ENCODE data around the gene KLHL12.
"Not testable (repeated sequence)": the region's sequence is repeated elsewhere in the genome, so short reads cannot be mapped to it uniquely, and the experiment has no call there.

The KLHL12 gene

DNA sequence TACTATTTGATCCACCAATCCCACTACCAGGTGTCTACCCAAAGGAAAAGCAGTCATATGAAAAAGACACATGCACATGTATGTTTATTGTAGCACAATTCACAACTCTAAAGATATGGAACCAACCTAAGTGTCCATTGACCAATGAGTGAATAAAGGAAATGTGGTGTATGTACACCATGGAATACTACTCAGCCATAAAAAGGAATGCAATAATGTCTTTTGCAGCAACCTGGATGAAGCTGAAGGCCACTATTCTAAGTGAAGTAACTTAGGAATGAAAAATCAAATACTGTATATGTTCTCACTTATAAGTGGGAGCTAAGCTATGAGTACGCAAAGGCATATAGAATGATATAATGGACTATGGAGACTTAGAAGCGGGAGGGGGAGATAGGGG, 18.4 kb upstream of the KLHL12 start:
- no peak for DNase-seq

- no peak for DNase-seq
These were observed 17.4 kb upstream of the KLHL12 start for GRCh38 chr1:202944438-202944921.

DNA sequence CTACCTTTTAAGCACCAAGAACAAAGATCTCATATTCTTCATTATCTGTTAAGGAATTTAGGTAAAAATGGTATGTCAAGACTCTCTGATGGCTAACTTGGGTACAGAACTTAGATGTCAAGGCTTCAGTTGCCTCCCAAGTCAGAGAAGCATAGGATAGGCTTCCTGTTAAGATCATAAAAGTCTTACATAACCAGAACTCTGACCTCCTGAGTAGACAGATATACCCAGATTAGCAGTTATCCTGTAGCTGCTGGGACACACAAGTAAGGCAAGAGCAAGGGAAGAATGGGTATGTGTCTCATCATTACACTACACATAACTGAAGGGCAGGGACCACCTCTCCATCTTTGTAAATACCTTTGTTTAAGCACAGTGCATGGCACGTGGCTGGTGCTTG, 15.4 kb upstream of the KLHL12 start:
- DNase-seq, result no peak

DNA sequence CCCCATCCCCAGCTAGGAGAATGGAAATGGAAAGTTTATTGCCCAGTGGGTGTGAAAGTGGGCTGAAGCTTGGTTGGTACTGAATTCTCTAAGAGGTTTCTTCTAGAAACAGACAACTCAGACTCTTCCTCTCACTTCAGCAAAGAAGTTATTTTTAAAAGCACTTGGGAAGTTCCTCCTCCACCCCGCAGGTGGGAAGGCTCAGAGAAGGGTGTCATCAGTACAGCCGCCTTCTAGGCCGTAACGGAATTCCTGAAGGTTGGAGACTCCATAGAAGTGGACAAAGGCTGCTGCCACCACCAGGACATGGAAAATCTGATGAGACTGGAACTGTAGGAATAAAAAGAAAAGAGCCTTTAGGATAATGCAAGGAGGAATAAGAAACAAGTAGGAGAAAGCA, 14.3 kb upstream of the KLHL12 start:
- DNase-seq, result no peak

- DNase-seq, result no peak
These were observed 13.5 kb upstream of the KLHL12 start for GRCh38 chr1:202940561-202940960.

GRCh38 chr1:202938287-202938925, 11.4 kb upstream of the KLHL12 start:
- DNase-seq, result no peak

DNA sequence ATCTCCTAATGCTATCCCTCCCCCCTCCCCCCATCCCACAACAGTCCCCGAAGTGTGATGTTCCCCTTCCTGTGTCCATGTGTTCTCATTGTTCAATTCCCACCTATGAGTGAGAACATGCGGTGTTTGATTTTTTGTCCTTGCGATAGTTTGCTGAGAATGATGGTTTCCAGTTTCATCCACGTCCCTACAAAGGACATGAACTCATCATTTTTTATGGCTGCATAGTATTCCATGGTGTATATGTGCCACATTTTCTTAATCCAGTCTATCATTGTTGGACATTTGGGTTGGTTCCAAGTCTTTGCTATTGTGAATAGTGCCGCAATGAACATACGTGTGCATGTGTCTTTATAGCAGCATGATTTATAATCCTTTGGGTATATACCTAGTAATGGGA, 9.4 kb upstream of the KLHL12 start:
- not testable (repeated sequence) for DNase-seq

DNA sequence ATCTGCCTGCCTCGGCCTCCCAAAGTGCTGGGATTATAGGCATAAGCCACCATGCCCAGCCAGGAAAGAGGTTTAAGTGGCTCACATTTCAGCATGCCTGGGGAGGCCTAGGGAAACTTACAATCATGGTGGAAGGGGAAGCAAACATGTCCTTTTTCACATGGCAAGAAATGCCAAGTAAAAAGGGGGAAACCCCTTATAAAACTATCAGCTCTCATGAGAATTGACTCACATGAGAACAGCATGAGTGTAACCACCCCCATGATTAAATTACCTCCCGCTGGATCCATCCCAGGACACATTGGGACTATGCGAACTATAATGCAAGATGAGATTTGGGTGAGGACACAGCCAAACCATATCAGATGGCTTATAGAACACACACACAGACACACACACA, 8.8 kb upstream of the KLHL12 start:
- no peak for DNase-seq

- no peak for DNase-seq
These were observed 7.7 kb upstream of the KLHL12 start for GRCh38 chr1:202934755-202935154.

- no peak for DNase-seq
These were observed 5.4 kb upstream of the KLHL12 start for GRCh38 chr1:202932476-202932875.

GRCh38 chr1:202923533-202923932, 3.5 kb downstream of the KLHL12 start:
- DNase-seq, result no peak

DNA sequence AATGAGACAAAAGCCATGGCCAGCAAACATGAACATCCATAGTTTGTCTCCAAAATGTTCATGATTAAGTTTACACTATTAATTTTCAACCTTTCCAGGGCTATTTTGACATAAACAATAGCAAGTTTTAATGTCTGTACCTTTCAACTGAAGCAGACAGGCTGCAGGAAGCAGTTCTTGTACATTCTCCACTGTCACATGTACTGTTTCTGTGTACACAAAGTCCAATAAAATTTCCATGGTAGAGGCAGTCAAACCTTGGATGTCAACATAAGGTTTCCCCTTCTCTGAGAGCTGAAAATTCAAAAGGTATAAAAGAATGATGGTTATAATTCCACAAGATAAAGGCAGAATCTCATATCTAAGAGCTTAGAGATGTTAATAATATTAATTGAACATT, 7.4 kb downstream of the KLHL12 start:
- no peak for DNase-seq

- DNase-seq, result no peak
These were observed 11.9 kb downstream of the KLHL12 start for GRCh38 chr1:202915146-202915545.

GRCh38 chr1:202912476-202912875, 14.6 kb downstream of the KLHL12 start:
- peak; percentile 2 for DNase-seq

DNA sequence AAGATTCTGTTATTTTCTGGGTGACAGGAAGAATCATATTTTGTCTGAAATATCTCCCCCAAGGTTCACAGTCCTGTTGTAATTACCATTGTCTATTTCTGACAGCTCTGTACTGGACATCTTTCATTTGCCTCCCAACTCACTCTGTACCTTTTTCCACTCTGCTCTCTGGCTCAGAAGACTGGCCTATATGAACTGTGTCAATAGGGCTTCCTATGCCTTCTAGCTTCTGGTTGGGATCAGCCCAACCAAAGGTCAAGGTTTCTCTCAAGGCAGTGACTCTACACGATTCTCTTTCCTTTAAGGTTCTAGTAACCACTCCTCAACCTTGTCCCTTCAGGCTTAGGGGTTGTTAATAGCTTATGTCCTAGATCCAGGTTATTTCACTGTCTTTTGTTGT, 17.5 kb downstream of the KLHL12 start:
- DNase-seq, result no peak

- no peak for DNase-seq
These were observed 18.0 kb downstream of the KLHL12 start for GRCh38 chr1:202908998-202909397.

DNA sequence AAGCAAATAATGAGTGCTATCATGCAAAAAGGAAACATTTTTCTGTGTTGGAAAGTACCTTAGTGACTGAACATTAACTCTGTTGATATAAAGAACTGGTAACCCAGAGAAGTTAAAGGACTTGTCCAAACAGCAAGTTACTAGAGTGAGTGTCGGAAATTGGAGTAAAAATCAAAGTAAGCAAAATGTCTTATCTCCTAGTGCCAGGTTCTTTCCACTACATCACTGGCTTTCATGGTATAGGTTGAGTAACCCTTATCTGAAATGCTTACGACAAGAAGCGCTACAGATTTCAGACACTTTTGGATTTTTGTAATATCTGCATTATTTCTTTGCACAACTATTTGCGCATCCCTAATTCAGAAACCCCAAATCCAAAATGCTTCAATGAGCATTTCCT, 21.7 kb downstream of the KLHL12 start:
- DNase-seq, result no peak

GRCh38 chr1:202903808-202904207, 23.2 kb downstream of the KLHL12 start:
- not testable (repeated sequence) for DNase-seq

DNA sequence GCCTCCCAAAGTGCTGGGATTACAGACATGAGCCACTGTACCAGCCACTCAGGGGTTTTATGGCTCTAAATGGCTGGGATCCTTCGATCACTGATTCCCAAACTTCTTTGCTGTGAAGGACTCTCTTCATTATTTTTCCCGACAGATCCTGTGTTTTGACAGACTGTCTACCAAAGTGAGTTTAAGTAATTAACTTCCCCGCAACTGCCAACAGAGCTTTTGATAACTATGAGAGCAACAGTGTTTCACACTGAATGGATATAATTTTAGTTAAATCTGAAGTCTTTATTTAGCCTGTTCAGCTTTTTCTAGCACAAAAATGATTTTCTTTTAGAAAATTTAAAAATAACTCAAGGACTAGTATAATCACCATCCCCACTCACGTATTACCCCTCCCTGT, 25.5 kb downstream of the KLHL12 start:
- DNase-seq, result no peak

- no peak for DNase-seq
These were observed 34.5 kb downstream of the KLHL12 start for GRCh38 chr1:202892501-202892900.

DNA sequence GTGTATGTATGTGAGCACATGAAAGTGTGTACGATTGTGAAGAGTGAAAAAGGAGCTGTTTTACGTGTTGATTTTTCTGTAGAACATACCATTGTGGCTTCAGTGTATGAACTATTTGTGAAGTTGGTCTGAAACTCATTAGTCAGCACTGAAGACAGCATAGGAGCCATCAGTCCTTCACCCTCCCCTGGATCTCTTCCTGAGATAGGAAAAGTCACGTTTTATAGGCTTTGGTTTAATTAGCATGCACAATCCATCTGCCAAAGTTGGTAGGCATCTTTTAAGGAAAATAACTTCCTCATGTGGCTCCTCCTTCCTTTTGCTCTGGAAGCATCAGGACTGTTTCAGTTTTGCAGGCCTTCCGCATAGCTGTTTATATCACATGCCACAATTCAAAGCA, 36.6 kb downstream of the KLHL12 start:
- DNase-seq, result no peak

DNA sequence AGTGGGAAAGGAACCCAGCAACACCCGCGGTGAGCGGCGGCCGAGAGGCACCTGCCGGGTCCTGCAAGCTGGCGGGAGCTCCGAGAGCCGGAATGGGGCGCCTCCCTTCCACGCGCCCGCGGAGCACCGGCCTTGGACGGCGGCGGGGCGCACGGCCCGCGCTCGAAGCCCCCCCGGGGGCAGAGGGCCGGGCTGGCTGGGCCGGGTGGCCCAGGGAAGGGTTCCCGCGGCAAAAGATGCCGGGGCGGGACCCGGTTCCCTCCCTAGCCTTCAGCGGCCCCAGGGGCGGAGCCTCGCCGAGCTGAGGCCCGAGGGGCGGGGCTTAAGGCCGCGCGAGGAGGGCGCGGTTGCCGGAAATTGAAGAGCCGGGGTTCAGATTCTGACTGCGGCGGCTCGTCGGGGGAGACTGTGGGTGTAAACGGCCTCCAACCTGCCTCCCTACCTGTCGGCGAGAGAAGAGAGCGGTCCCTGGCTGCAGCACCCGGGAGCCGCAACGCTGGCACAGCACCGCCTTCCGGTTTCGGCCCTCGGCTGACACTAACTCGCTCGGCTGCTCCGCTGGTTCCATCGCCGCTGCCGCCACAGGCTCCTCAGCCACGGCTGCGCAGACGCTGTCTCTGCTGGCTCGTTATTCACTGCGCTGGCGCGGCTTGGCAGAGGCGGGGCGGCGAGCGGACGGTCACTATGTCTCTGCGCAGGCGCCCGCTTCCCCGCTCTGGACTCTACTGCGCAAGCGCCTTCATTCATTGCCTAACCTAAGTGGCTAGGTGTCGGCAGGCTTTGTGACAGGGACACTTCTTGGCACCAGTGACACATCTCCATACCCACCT, 38.3 kb downstream of the KLHL12 start, which contains the start of gene RABIF:
TSS of gene RABIF (minus strand) at position 619 of the 830 bp plus-strand sequence. CDS start at position 568, 51 bp downstream.
- peak; percentile 98 for DNase-seq

- peak; percentile 58 for DNase-seq
These were observed 38.9 kb downstream of the KLHL12 start for GRCh38 chr1:202888221-202888530.

DNA sequence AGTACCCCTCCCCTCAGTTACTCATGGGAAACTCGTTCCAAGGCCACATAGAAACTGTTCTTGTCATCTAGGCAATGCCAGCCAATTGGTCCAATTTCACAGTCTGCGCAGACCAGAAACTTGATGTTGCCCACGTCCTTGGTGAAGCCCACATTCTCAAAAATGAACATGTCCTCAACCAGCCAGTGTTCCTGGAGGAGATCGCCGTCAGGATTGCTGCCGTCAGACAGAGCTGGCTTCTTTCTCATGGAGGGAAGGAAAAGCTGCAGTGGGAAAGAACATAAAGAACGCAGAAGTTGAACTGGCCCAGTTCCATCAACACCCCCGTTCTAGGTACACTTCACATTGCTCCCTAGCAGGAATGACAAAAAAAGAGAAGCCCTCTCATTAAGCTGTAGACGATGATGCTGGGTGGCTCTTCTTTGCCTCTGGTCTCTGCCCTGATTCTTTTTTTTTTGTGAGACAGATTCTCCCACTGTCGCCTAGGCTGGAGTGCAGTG, 46.0 kb downstream of the KLHL12 start:
- no peak for DNase-seq

Measured in activated CD4-positive, alpha-beta T cell treated with anti-CD3 and anti-CD28 coated beads, Interleukin-10, Interleukin-2, amounts not matched to agents 100 ng/mL and 50 ng/mL, durations not matched to agents 16 hours and 8 hours (primary cell).